Measurements from ENCODE around the gene AHCY.

- TF ChIP-seq CTCF (conservative IDR thresholded peaks at IDR 0.05) (peak; percentile 99), ZFX (IDR thresholded peaks at IDR 0.05) (no peak)
These were observed 9.5 kb upstream of the AHCY start for GRCh38 chr20:34312544-34313217.
